GM12892 (cell line): ENCODE results near the gene SERINC4. TPM values are rescaled to one million over a fixed set of nuclear protein-coding genes. Genes with fewer than 3 reads are reported as not detected.
A peak's percentile ranks its signal among the peaks of the same experiment; 100 is the strongest.
"Not testable (repeated sequence)": the region's sequence is repeated elsewhere in the genome, so short reads cannot be mapped to it uniquely, and the experiment has no call there.

ENCODE experiments used
- DNase-seq: peaks from one replicate; pipeline ENCODE4 v3.0.0; 2011; ENCODE audit not compliant: insufficient read length
- FAIRE-seq: peaks from 2 replicates; lab custom pipeline; 2011; peaks lifted over from hg19 to GRCh38; lab: Jason Lieb, UNC
- POLR2A ChIP-seq: IDR thresholded peaks from 2 replicates; pipeline ENCODE4 v1.6.1; 2011; ENCODE audit warnings: low read depth, low read length, control low read depth
- POLR2AphosphoS5 ChIP-seq: IDR thresholded peaks from 2 replicates; pipeline ENCODE4 v1.6.1; 2011; ENCODE audit warnings: low read depth, low read length, control low read depth
- TAF1 ChIP-seq: IDR thresholded peaks from 2 replicates; pipeline ENCODE4 v1.6.1; 2011; ENCODE audit warnings: low read depth, mild to moderate bottlenecking, control low read depth, low read length, borderline replicate concordance
- polyA plus RNA-seq: library from polyadenylated mRNA; unstranded; fragments of >200 nt; gene quantifications from one replicate; pipeline ENCODE4 v1.2.1, GENCODE V29; 2012; ENCODE audit warnings: missing spikeins, inconsistent platforms; ENCODE audit not compliant: missing spikeins

The SERINC4 gene
- 0.25 TPM for polyA plus RNA-seq

DNA sequence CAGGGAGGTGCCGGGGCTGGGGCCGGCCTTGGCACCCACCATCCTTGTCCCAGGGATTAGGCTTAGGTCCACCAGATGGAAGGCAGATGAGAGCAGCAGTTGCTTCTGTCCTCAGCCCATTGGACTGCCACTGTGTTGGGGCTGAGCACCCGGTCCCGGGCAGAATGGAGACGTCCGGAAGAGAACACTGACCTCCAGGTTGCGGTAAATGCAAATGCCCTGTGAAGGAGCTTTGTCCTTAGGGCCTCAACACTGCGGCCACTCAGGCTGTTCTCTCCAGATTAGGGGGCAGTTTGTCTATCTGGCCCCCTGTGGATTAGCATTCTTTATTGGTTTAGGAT is at the start of gene SERINC4:
Gene SERINC4, minus strand, starts transcription at position 276 of the 341 bp plus-strand sequence. Its CDS starts 234 bp downstream, at position 42.
- FAIRE-seq, result no peak
- no peak for DNase-seq
- TF ChIP-seq POLR2AphosphoS5, result no peak
- TF ChIP-seq TAF1, result no peak
- no peak for TF ChIP-seq POLR2A

DNA sequence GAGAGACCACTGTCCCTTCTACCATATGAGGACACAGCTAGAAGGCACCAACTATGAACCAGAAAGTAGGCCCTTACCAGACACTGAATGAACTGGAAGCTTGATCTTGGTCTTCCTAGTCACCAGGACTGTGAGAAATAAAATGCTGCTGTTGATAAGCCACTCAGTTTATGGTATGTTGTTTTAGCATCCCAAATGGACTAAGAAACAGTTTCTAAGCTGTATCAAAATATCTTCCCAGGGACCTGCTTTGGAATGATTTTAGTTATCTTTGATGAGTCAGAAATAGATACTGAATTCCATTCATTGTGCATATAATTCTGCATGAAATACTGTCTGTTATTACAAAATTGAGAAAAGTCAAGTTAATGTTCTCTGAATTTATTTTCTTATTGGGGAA is 45.4 kb upstream of the SERINC4 start:
- no peak for FAIRE-seq
- TF ChIP-seq POLR2A, result no peak
- no peak for TF ChIP-seq TAF1
- no peak for TF ChIP-seq POLR2AphosphoS5
- no peak for DNase-seq

DNA sequence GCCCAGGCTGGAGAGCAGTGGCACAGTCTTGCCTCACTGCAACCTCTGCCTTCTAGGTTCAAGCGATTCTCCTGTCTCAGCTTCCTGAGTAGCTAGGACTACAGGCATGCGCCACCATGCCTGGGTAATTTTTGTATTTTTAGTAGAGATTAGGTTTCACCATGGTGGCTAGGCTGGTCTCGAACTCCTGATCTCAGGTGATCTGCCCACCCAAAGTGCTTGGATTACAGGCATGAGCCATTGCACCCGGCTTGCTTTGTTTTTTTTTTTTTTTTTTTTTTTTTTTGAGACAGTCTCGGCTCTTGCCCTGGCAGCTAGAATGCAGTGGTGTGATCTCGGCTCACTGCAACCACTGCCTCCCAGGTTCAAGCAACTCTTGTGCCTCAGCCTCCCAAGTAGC is 32.5 kb upstream of the SERINC4 start:
- not testable (repeated sequence) for DNase-seq, FAIRE-seq

- not testable (repeated sequence) for FAIRE-seq, DNase-seq
Observed at GRCh38 chr15:43831519-43832052, 31.6 kb upstream of the SERINC4 start.

DNA sequence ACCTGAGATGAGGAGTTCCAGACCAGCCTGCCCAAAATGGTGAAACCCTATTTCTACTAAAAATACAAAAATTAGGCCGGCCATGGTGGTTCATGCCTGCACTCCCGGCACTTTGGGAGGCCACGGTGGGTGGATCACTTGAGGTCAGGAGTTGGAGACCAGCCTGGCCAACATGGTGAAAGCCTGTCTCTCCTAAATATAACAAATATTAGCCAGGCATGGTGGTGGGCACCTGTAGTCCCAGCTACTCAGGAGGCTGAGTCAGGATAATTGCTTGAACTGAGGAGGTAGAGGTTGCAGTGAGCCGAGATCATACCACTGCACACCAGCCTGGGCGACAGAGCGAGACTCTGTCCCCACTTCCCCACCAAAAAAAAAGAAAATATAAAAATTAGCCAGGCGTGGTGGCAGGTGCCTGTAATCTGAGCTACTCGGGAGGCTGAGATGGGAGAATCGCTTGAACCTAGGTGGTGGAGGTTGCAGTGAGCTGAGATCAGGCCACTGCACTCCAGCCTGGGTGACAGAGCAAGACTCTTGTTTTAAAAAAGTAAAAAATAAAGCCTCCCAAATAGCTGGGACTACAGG is 30.8 kb upstream of the SERINC4 start:
- DNase-seq, FAIRE-seq: not testable (repeated sequence)

- DNase-seq, FAIRE-seq: not testable (repeated sequence)
Observed at GRCh38 chr15:43829951-43830540, 30.0 kb upstream of the SERINC4 start.

DNA sequence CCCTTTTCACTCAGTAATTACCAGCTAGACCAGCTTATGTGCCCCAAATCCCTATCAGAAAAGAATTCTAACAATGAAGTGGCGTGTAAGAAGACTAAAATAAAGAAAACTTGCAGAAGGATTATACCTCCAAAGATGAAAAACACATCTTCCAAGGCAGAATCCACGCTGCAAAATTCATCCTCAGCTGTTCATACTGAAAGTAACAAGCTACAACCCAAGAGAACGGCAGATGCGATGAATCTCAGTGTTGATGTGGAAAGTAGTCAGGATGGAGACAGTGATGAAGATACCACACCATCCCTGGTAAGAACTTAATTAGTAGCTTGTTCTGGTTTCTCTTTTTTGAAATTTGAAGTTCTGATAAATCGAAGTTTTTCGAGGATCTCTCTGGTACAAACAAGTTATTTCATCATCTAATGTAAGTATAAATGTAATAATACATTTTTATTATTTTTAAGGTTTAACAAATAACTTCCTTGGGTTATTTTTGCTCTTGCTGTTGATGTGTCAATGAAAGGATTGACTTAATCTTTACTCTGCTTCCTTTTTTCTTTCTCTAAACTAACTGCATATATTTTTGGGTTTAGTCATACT is 28.1 kb upstream of the SERINC4 start:
- FAIRE-seq (no peak), DNase-seq (no peak)
- no peak for TF ChIP-seq TAF1
- no peak for TF ChIP-seq POLR2AphosphoS5
- no peak for TF ChIP-seq POLR2A

DNA sequence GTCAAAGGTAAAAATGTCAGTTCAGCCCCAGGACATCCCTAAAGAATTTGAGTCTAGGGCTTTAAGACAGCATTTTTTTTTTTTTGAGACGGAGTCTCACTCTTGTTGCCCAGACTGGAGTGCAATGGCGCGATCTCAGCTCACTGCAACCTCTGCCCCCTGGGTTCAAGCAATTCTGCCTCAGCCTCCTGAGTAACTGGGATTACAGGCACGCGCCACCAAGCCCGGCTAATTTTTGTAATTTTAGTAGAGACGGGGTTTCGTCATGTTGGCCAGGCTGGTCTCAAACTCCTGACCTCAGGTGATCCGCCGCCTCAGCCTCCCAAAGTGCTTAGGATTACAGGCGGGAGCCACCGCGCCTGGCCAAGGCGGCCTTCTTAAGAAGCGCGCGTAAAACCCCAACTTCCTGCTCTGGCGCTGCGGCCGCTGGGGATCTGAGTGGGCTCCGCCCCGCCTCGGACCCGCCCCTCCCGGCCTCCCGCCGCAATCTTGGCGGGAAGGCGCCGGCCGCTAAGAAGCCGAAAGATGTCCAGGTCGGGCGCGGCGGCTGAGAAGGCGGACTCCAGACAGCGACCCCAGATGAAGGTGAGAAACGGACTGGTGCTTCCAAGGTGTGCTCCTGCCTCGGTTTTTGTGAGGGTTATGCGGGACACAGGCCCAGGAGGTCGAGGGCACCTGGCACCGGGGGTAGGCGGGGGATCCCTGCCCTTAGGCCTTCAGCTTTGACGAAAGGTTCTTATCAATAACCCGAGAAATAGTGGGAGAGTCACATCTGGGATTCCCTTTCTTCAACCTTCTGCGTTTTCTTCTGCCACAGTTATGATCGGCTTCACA is 26.7 kb upstream of the SERINC4 start, which contains the start of gene WDR76:
Gene WDR76, plus strand, starts transcription at position 495 of the 834 bp plus-strand sequence. Its CDS starts 31 bp downstream, at position 526.
- DNase-seq, result peak; percentile 68
- 0 out of 2 replicates have a peak, but pooled peaks have one; percentile 33 for TF ChIP-seq TAF1
- TF ChIP-seq POLR2AphosphoS5, result no peak
- peak; percentile 51; the same call in 1 of the 2 replicates for TF ChIP-seq POLR2A
- peak; percentile 83 for FAIRE-seq

GRCh38 chr15:43826029-43826507 is 26.0 kb upstream of the SERINC4 start:
- DNase-seq (no peak), FAIRE-seq (no peak)
- TF ChIP-seq TAF1 (no peak), POLR2A (no peak), POLR2AphosphoS5 (no peak)

- FAIRE-seq, DNase-seq: not testable (repeated sequence)
Observed at GRCh38 chr15:43825305-43825704, 25.3 kb upstream of the SERINC4 start.

GRCh38 chr15:43824302-43825246 is 24.6 kb upstream of the SERINC4 start, which contains the start of gene MFAP1:
Gene MFAP1 (minus strand): TSS chr15:43824690. CDS start chr15:43824569, 121 bp downstream.
- peak; percentile 97 for FAIRE-seq
- DNase-seq, result peak; percentile 77
- TF ChIP-seq POLR2AphosphoS5 (peak; percentile 98), POLR2A (peak; percentile 98), TAF1 (peak; percentile 93)
